HEK293T (cell line): ENCODE data around the gene SLC39A8.

Experiments used
- CTBP1 ChIP-seq: fragments of 450-650 bp; IDR thresholded peaks from 2 replicates; pipeline ENCODE4 v1.6.1; 2016; ENCODE audit warnings: borderline replicate concordance
- ELF4 ChIP-seq: fragments of 450-650 bp; IDR thresholded peaks from 2 replicates; pipeline ENCODE4 v1.6.1; 2017; ENCODE audit warnings: antibody characterized with exemption
- FOXA1 ChIP-seq: fragments of 450-650 bp; IDR thresholded peaks from 2 replicates; pipeline ENCODE4 v1.6.1; 2016; ENCODE audit warnings: mild to moderate bottlenecking
- FOXK2 ChIP-seq: fragments of 450-650 bp; IDR thresholded peaks from 2 replicates; pipeline ENCODE4 v1.6.1; 2016; ENCODE audit warnings: mild to moderate bottlenecking
- FOXM1 ChIP-seq: fragments of 450-650 bp; IDR thresholded peaks from 2 replicates; pipeline ENCODE4 v1.6.1; 2017; ENCODE audit warnings: mild to moderate bottlenecking, borderline replicate concordance
- HDGF ChIP-seq: fragments of 450-650 bp; IDR thresholded peaks from 2 replicates; pipeline ENCODE4 v1.6.1; 2017; ENCODE audit warnings: antibody characterized with exemption, borderline replicate concordance
- L3MBTL2 ChIP-seq: fragments of 450-650 bp; conservative IDR thresholded peaks from 2 replicates; pipeline ENCODE4 v1.6.1; 2016; ENCODE audit warnings: mild to moderate bottlenecking
- LEF1 ChIP-seq: fragments of 450-650 bp; IDR thresholded peaks from 2 replicates; pipeline ENCODE4 v1.6.1; 2017; ENCODE audit warnings: mild to moderate bottlenecking, borderline replicate concordance
- SP1 ChIP-seq: fragments of 450-650 bp; IDR thresholded peaks from 2 replicates; pipeline ENCODE4 v1.6.1; 2017
- SUZ12 ChIP-seq: fragments of 450-650 bp; IDR thresholded peaks from 2 replicates; pipeline ENCODE4 v1.6.1; 2016; ENCODE audit warnings: mild to moderate bottlenecking
- TARDBP ChIP-seq: fragments of 450-650 bp; IDR thresholded peaks from 2 replicates; pipeline ENCODE4 v1.6.1; 2016
- ZNF384 ChIP-seq: fragments of 450-650 bp; IDR thresholded peaks from 2 replicates; pipeline ENCODE4 v1.6.1; 2016
- TF ChIP-seq, protein P1 (sequence below): fragments of 450-650 bp; IDR thresholded peaks from 2 replicates; pipeline ENCODE4 v1.6.1; 2016

DNA sequence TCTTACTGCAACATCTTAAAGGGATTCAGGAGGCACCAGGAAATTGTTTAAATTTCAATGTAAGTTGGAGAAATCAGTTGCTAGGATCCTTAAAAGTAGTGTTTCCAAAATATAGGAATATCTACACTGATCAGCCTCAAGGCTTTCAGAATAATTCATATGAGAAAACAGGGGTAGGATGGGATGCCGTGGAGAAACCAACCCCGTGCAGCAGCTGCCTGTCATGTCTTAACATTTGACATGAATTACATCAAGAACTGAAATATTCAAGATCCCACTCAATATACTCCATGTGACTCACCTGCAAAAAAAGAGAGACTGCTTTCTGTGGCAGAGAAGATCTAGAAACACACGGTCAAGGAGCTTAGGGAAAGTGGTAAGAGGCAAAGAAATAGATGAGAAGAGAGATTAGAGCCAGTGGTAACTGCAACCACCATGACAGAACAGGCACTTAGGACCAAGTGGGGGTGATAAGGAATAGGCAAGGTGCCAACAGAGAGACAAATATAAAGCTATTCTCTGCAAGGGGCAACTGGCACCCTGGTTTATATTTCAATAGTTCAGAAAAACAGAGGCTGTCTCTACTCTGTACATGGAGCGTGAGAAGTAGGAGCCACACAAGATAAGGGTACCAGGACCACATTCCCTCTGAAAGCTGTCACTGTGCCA, 64.0 kb downstream of the SLC39A8 start:
- TF ChIP-seq TARDBP (no peak), HDGF (no peak), SUZ12 (no peak), FOXK2 (no peak), ELF4 (no peak), FOXM1 (no peak), LEF1 (no peak), SP1 (no peak), FOXA1 (no peak), CTBP1 (no peak), ZNF384 (no peak), L3MBTL2 (no peak)
- TF ChIP-seq, protein P1, sequence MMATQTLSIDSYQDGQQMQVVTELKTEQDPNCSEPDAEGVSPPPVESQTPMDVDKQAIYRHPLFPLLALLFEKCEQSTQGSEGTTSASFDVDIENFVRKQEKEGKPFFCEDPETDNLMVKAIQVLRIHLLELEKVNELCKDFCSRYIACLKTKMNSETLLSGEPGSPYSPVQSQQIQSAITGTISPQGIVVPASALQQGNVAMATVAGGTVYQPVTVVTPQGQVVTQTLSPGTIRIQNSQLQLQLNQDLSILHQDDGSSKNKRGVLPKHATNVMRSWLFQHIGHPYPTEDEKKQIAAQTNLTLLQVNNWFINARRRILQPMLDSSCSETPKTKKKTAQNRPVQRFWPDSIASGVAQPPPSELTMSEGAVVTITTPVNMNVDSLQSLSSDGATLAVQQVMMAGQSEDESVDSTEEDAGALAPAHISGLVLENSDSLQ, result no peak
